ENCODE measurements around the gene GREB1L.

DNA sequence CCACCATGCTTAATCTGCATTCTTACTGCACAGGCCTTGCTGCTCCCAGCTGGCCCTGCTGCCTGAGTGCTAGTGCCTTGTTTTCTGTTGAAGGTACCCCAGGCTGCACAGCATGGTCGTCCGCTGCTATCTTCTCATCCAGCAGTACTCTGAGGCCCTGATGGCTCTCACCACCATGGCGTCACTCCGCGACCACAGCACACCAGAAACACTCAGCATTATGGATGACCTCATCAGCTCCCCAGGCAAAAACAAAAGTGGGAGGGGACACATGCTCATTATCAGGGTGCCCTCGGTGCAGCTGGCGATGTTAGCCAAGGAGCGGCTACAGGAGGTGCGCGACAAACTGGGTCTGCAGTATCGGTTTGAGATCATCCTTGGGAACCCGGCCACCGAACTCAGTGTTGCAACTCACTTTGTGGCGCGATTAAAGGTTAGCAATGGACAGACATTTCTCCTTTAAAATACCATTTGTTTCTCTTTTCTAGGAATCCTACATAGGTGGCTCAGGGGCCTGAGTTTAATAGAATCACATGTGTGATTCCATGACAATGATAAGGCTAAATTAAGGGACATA lies 248.0 kb downstream of the GREB1L start:
- TF ChIP-seq, protein P1, sequence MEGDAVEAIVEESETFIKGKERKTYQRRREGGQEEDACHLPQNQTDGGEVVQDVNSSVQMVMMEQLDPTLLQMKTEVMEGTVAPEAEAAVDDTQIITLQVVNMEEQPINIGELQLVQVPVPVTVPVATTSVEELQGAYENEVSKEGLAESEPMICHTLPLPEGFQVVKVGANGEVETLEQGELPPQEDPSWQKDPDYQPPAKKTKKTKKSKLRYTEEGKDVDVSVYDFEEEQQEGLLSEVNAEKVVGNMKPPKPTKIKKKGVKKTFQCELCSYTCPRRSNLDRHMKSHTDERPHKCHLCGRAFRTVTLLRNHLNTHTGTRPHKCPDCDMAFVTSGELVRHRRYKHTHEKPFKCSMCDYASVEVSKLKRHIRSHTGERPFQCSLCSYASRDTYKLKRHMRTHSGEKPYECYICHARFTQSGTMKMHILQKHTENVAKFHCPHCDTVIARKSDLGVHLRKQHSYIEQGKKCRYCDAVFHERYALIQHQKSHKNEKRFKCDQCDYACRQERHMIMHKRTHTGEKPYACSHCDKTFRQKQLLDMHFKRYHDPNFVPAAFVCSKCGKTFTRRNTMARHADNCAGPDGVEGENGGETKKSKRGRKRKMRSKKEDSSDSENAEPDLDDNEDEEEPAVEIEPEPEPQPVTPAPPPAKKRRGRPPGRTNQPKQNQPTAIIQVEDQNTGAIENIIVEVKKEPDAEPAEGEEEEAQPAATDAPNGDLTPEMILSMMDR (IDR thresholded peaks at IDR 0.05; ENCODE audit: insufficient read depth, low read length) = no peak
- TF ChIP-seq POLR2AphosphoS5 (IDR thresholded peaks at IDR 0.05; ENCODE audit: low read depth) = no peak
- TF ChIP-seq, protein P2, sequence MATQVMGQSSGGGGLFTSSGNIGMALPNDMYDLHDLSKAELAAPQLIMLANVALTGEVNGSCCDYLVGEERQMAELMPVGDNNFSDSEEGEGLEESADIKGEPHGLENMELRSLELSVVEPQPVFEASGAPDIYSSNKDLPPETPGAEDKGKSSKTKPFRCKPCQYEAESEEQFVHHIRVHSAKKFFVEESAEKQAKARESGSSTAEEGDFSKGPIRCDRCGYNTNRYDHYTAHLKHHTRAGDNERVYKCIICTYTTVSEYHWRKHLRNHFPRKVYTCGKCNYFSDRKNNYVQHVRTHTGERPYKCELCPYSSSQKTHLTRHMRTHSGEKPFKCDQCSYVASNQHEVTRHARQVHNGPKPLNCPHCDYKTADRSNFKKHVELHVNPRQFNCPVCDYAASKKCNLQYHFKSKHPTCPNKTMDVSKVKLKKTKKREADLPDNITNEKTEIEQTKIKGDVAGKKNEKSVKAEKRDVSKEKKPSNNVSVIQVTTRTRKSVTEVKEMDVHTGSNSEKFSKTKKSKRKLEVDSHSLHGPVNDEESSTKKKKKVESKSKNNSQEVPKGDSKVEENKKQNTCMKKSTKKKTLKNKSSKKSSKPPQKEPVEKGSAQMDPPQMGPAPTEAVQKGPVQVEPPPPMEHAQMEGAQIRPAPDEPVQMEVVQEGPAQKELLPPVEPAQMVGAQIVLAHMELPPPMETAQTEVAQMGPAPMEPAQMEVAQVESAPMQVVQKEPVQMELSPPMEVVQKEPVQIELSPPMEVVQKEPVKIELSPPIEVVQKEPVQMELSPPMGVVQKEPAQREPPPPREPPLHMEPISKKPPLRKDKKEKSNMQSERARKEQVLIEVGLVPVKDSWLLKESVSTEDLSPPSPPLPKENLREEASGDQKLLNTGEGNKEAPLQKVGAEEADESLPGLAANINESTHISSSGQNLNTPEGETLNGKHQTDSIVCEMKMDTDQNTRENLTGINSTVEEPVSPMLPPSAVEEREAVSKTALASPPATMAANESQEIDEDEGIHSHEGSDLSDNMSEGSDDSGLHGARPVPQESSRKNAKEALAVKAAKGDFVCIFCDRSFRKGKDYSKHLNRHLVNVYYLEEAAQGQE (IDR thresholded peaks at IDR 0.05; ENCODE audit: insufficient replicate concordance, low read depth) = no peak

Data from HL-60 (cell line).